H1 (cell line): ENCODE measurements around the gene CMTM5.
"Not testable (repeated sequence)": the region's sequence is repeated elsewhere in the genome, so short reads cannot be mapped to it uniquely, and the experiment has no call there.

Experiments used
- ASH2L ChIP-seq: fragments of 200-600, 300-600 bp; sonication (generic); IDR thresholded peaks from one replicate; pipeline ENCODE4 v1.7.1; 2017; ENCODE audit warnings: low read length
- MAFK ChIP-seq: IDR thresholded peaks from 2 replicates; pipeline ENCODE4 v1.6.1; 2012; ENCODE audit warnings: low read depth, mild to moderate bottlenecking, improper control_type of control experiment, low read length
- RXRA ChIP-seq: IDR thresholded peaks from 2 replicates; pipeline ENCODE4 v1.6.1; 2011; ENCODE audit warnings: low read depth, mild to moderate bottlenecking, low read length, moderate library complexity; ENCODE audit not compliant: insufficient read depth
- TAF1 ChIP-seq: IDR thresholded peaks from 2 replicates; pipeline ENCODE4 v1.6.1; 2011; ENCODE audit warnings: mild to moderate bottlenecking, low read depth, low read length
- TF ChIP-seq, protein P1 (sequence below), 3 experiments: IDR thresholded peaks; 1 replicate in 2 of 3; 2 replicates in 1 of 3; pipeline versions ENCODE4 v1.5.1 to v1.6.1; 2011; ENCODE audit warnings: low read length in 3 of 3, mild to moderate bottlenecking in 3 of 3, inconsistent platforms in 2 of 3, low read depth in 1 of 3, moderate library complexity in 1 of 3; ENCODE audit not compliant: insufficient read depth in 1 of 3; ENCODE audit errors: control extremely low read depth in 1 of 3
- TF ChIP-seq, protein P2 (sequence below): IDR thresholded peaks from 2 replicates; pipeline ENCODE4 v1.6.1; 2012; ENCODE audit warnings: inconsistent platforms

DNA sequence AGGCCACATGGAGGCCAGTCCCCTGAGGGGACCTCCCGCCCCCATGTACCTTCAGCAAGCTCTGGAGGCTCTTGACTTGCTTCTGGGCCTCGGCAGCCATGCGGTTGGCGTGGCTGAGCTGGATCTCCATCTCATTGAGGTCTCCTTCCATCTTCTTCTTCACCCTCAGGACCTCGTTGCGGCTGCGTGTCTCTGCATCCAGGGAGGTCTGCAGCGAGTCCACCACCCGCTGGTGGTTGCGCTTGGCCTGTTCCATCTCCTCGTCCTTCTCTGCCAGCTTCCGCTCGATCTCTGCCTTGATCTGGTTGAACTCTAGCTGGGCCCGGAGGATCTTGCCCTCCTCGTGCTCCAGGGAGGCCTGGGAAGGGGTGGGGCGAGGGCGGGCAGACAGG lies 9.4 kb downstream of the CMTM5 start:
- TF ChIP-seq, protein P1, sequence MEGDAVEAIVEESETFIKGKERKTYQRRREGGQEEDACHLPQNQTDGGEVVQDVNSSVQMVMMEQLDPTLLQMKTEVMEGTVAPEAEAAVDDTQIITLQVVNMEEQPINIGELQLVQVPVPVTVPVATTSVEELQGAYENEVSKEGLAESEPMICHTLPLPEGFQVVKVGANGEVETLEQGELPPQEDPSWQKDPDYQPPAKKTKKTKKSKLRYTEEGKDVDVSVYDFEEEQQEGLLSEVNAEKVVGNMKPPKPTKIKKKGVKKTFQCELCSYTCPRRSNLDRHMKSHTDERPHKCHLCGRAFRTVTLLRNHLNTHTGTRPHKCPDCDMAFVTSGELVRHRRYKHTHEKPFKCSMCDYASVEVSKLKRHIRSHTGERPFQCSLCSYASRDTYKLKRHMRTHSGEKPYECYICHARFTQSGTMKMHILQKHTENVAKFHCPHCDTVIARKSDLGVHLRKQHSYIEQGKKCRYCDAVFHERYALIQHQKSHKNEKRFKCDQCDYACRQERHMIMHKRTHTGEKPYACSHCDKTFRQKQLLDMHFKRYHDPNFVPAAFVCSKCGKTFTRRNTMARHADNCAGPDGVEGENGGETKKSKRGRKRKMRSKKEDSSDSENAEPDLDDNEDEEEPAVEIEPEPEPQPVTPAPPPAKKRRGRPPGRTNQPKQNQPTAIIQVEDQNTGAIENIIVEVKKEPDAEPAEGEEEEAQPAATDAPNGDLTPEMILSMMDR (IDR thresholded peaks at IDR 0.05; ENCODE audit: control extremely low read depth in 1 of 3, insufficient read depth in 1 of 3, low read depth in 1 of 3, low read length in 3 of 3) = not testable (repeated sequence)
- TF ChIP-seq RXRA, MAFK, ASH2L, TAF1: not testable (repeated sequence)
- TF ChIP-seq, protein P2, sequence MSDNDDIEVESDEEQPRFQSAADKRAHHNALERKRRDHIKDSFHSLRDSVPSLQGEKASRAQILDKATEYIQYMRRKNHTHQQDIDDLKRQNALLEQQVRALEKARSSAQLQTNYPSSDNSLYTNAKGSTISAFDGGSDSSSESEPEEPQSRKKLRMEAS = not testable (repeated sequence)
